Caco-2 (cell line): ENCODE data around the gene IMMP2L. TPM values are rescaled to one million over a fixed set of nuclear protein-coding genes. Genes with fewer than 3 reads are reported as not detected.

Experiments used
- BruUV-seq: library from RNA; stranded (reverse); fragments of 400-500 nt; replicated peaks from 2 replicates; lab custom pipeline; 2021; lab: Mats Ljungman, UMichigan
- CTCF ChIA-PET: fragments of 300-600 bp; sonication (Branson Sonifier 250); formaldehyde crosslinking; loops from one replicate; lab custom pipeline; 2022; ENCODE audit warnings: antibody characterized with exemption; lab: Charles Lee
- POLR2A ChIA-PET: fragments of 300-600 bp; sonication (Branson Sonifier 250); formaldehyde crosslinking; loops from one replicate; lab custom pipeline; 2022; ENCODE audit warnings: antibody characterized with exemption; lab: Charles Lee
- DNase-seq, 2 experiments: peaks; one replicate each; pipeline versions ENCODE4 v3.0.0 to v3.0.0-alpha.2; 2020 to 2022
- H3K27me3 ChIP-seq: replicated peaks from 2 replicates; pipeline ENCODE4 v1.6.0; 2011; ENCODE audit warnings: low read length; ENCODE audit not compliant: control insufficient read depth, insufficient read depth
- H3K36me3 ChIP-seq: 2 replicates; pipeline ENCODE4 v1.5.1; 2011; ENCODE audit warnings: low read length; ENCODE audit not compliant: control insufficient read depth, insufficient read depth
- H3K4me1 ChIP-seq: fragments of 250-450 bp; sonication (Bioruptor Pico); 2 replicates; pipeline ENCODE4 v1.5.1; 2020; ENCODE audit warnings: mild to moderate bottlenecking
- H3K4me3 ChIP-seq: 2 replicates; pipeline ENCODE4 v1.5.1; 2011; ENCODE audit warnings: low read depth, mild to moderate bottlenecking, control low read depth, low read length
- H3K9me3 ChIP-seq: fragments of 250-450 bp; sonication (Bioruptor Pico); 2 replicates; pipeline ENCODE4 v1.5.1; 2020; ENCODE audit warnings: mild to moderate bottlenecking, moderate library complexity
- H3K27ac Mint-ChIP-seq: one replicate; pipeline ENCODE4 v1.8.0; 2022; ENCODE audit warnings: mixed read lengths; ENCODE audit not compliant: unreplicated experiment
- H3K27me3 Mint-ChIP-seq: one replicate; pipeline ENCODE4 v1.8.0; 2022; ENCODE audit warnings: mixed read lengths; ENCODE audit not compliant: insufficient read depth, unreplicated experiment
- H3K36me3 Mint-ChIP-seq: one replicate; pipeline ENCODE4 v1.8.0; 2022; ENCODE audit warnings: mild to moderate bottlenecking, mixed read lengths; ENCODE audit not compliant: insufficient read depth, unreplicated experiment
- H3K4me1 Mint-ChIP-seq: one replicate; pipeline ENCODE4 v1.8.0; 2022; ENCODE audit warnings: low read depth, mixed read lengths; ENCODE audit not compliant: unreplicated experiment
- H3K4me3 Mint-ChIP-seq: one replicate; pipeline ENCODE4 v1.8.0; 2022; ENCODE audit warnings: mild to moderate bottlenecking, moderate library complexity, mixed read lengths; ENCODE audit not compliant: unreplicated experiment
- H3K9me3 Mint-ChIP-seq: one replicate; pipeline ENCODE4 v1.8.0; 2022; ENCODE audit warnings: mixed read lengths; ENCODE audit not compliant: unreplicated experiment
- intact Hi-C: fragments of 100-400 bp; cut with micrococcal nuclease; formaldehyde crosslinking; loops from one replicate; pipeline ENCODE4 v1.10.0; 2022; ENCODE audit not compliant: unreplicated experiment
- total RNA-seq: library from RNA; stranded (reverse); gene quantifications from 2 replicates; pipeline ENCODE4 v1.2.3, GENCODE V29; 2022
- TF ChIP-seq, protein P1 (sequence below), 2 experiments: fragments of 200-600 bp in 1 of 2; IDR thresholded peaks; 1 replicate in 1 of 2; 2 replicates in 1 of 2; pipeline versions ENCODE4 v1.5.1 to v1.8.0; 2011 to 2022; ENCODE audit warnings: antibody characterized with exemption in 1 of 2, control low read depth in 1 of 2, inconsistent platforms in 1 of 2, low read depth in 1 of 2, low read length in 1 of 2, mild to moderate bottlenecking in 1 of 2, moderate library complexity in 1 of 2; ENCODE audit not compliant: insufficient read depth in 1 of 2, severe bottlenecking in 1 of 2, unreplicated experiment in 1 of 2

Gene IMMP2L
- total RNA-seq, 1 experiment from 2014 or later, result 9.5 TPM

DNA sequence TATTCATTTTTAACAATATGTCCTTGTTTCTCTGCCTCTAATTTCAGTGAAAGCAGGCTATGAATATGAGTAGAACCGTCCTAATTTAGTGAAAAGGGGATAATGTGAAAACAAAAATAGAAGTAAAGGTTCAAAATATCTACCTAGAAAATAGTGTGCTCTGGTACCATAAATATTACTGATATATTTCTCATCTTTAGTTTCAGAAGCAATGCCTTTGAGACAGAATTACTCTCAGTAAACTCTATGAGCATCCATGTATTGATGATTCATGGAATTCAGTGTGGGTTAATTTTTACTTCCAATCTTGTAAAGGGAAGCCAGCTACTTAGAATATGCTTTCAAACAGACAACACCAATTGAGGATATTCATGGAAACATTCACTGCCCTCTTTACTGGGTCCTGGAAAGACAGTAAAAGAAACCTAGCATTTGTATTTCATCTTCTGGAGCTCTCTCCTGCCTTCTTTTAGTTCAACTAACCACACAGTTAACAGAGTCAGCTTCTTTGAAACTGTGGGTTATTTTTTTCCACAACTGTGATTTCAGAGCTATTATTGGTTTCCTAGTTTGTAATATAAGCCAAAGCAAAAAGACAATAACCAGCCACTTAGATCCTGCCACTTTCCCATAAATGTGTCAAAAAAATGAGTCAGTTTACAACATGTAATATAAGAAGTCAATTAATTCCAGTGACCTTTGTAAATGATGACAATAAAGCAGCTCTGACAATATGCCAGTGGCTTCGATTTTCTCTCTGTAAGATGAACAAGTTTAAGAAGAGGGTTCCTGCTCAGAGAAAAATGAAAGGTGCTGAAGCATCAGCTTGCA, 469.7 kb downstream of the IMMP2L start:
- CTCF ChIA-PET, result interaction anchor here (0.6 kb wide), 1 partner anchor 20 kb away, joined by 10 read pairs; no protein-coding TSS in a partner anchor
- Mint-ChIP-seq H3K27ac (no peak overlapping the region), H3K36me3 (no peaks in the 10 kb centered on the region), H3K27me3 (no peaks in the 10 kb centered on the region), H3K9me3 (no peaks in the 10 kb centered on the region), H3K4me1 (no peaks in the 10 kb centered on the region), H3K4me3 (no peak overlapping the region)
- H3K27me3 ChIP-seq, result no peaks in the 10 kb centered on the region
- POLR2A ChIA-PET, result no interaction called here
- TF ChIP-seq, protein P1, sequence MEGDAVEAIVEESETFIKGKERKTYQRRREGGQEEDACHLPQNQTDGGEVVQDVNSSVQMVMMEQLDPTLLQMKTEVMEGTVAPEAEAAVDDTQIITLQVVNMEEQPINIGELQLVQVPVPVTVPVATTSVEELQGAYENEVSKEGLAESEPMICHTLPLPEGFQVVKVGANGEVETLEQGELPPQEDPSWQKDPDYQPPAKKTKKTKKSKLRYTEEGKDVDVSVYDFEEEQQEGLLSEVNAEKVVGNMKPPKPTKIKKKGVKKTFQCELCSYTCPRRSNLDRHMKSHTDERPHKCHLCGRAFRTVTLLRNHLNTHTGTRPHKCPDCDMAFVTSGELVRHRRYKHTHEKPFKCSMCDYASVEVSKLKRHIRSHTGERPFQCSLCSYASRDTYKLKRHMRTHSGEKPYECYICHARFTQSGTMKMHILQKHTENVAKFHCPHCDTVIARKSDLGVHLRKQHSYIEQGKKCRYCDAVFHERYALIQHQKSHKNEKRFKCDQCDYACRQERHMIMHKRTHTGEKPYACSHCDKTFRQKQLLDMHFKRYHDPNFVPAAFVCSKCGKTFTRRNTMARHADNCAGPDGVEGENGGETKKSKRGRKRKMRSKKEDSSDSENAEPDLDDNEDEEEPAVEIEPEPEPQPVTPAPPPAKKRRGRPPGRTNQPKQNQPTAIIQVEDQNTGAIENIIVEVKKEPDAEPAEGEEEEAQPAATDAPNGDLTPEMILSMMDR (IDR thresholded peaks at IDR 0.05; ENCODE audit: insufficient read depth in 1 of 2, low read depth in 1 of 2, low read length in 1 of 2, severe bottlenecking in 1 of 2, unreplicated experiment in 1 of 2), result no peak
- intact Hi-C loops, result loop anchor here (10.0 kb wide), 1 partner anchor 472 kb away; the partner anchor contains the start of gene IMMP2L
- DNase-seq, result no peak
- H3K4me3 ChIP-seq, result no peak overlapping the region
- H3K4me1 ChIP-seq, result no peaks in the 10 kb centered on the region
- BruUV-seq, result no TSS peak
- no peaks in the 10 kb centered on the region for H3K36me3 ChIP-seq
- no peaks in the 10 kb centered on the region for H3K9me3 ChIP-seq

DNA sequence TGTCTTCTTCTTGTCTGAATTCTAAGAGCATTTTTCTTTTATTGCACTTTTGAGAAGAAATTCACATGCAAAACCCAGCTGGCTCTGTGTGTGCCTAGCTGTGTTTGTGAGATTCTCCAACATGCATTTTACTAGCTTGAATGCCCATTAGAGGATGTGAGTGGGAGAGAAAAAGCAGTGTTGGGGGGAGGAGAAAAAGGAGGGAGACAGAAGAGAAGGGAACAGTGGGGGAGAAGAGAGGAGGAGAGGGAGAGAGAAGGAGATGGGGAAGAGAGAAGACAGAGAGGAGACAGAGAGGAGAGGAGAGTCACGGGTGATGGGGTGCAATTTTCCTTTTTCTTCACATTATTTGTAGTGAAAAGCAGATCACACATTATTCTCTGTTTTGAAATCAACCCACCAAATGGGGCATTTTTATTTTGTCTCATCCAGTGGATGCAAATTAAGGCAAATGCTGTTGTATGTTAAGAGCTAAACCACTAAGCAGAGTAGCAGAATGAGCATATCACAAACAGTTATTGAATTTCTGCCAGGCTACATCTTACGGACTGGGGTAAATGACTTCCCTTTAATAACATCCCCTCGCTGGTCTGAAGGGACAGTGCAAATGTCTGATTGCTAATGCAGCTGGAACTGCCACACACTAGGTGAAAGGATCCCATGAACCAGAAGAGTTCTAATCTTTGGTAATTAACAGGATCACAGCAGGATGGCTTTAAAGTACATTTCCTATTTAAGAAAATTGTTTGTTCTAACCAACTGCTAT, 470.5 kb downstream of the IMMP2L start:
- no peaks in the 10 kb centered on the region for H3K9me3 Mint-ChIP-seq
- DNase-seq, result no peak
- Histone ChIP-seq H3K27me3 (no peaks in the 10 kb centered on the region), H3K9me3 (no peaks in the 10 kb centered on the region), H3K36me3 (no peaks in the 10 kb centered on the region), H3K4me1 (no peaks in the 10 kb centered on the region), H3K4me3 (no peak overlapping the region)
- ChIA-PET CTCF (interaction anchor here (0.6 kb wide), 1 partner anchor 19 kb away, joined by 10 read pairs; no protein-coding TSS in a partner anchor), POLR2A (no interaction called here)
- H3K4me3 Mint-ChIP-seq, result no peak overlapping the region
- intact Hi-C loops, result loop anchor here (10.0 kb wide), 1 partner anchor 473 kb away; the partner anchor contains the start of gene IMMP2L
- H3K4me1 Mint-ChIP-seq, result no peaks in the 10 kb centered on the region
- TF ChIP-seq, protein P1 (IDR thresholded peaks at IDR 0.05; ENCODE audit: insufficient read depth in 1 of 2, low read depth in 1 of 2, low read length in 1 of 2, severe bottlenecking in 1 of 2, unreplicated experiment in 1 of 2), result no peak
- no peak overlapping the region for H3K27ac Mint-ChIP-seq
- H3K27me3 Mint-ChIP-seq, result no peaks in the 10 kb centered on the region
- no peaks in the 10 kb centered on the region for H3K36me3 Mint-ChIP-seq
- no TSS peak for BruUV-seq

DNA sequence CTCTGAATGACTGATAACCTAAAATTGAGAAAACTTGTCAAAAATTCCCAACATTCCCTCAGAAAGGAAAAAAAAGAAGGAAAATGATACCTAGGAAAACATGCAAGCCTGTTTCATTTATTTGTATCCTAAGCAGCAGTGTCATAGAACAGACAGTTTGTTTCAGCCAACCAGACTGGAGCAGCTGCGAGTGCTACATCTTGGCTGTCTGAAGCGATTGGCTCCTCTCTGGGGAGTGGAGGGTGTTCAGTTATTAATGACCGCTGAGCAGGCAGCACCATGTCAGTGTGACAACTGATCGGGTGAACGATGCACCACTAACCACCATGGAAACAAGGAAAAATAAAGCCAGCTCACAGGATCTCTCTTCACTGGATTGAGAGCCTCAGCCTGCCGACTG, 471.4 kb downstream of the IMMP2L start, which contains the start of gene LRRN3:
TSS of gene LRRN3 (plus strand) at position 282 of the 400 bp plus-strand sequence. CDS start 31,646 bp downstream, outside the sequence.
- Mint-ChIP-seq H3K27ac (no peak within 1 kb of the TSS), H3K9me3 (no peaks in the 10 kb centered on the region)
- POLR2A ChIA-PET, result no interaction called here

More for the DNA sequence above, 471.4 kb downstream of the IMMP2L start, which contains the start of gene LRRN3:
- no peaks in the 10 kb centered on the region for H3K27me3 ChIP-seq
- intact Hi-C loops, result loop anchor here (1.0 to 10.0 kb wide), 3 partner anchors 395 to 644 kb away; partner anchors contain the start of gene IMMP2L
- H3K27me3 Mint-ChIP-seq, result no peaks in the 10 kb centered on the region
- no peaks in the 10 kb centered on the region for H3K36me3 ChIP-seq
- H3K4me3 Mint-ChIP-seq, result no peak within 1 kb of the TSS
- TF ChIP-seq, protein P1 (IDR thresholded peaks at IDR 0.05; ENCODE audit: insufficient read depth in 1 of 2, low read depth in 1 of 2, low read length in 1 of 2, severe bottlenecking in 1 of 2, unreplicated experiment in 1 of 2), result no peak
- H3K36me3 Mint-ChIP-seq, result no peaks in the 10 kb centered on the region
- CTCF ChIA-PET, result no interaction called here
- no peaks in the 10 kb centered on the region for H3K9me3 ChIP-seq
- no TSS peak for BruUV-seq
- no peak for DNase-seq
- no peaks in the 10 kb centered on the region for H3K4me1 Mint-ChIP-seq
- no peak within 1 kb of the TSS for H3K4me3 ChIP-seq
- H3K4me1 ChIP-seq, result no peaks in the 10 kb centered on the region
